Smooth muscle cell (in vitro differentiated cells): ENCODE results near the gene UBE2I. TPM values are rescaled to one million over a fixed set of nuclear protein-coding genes. Genes with fewer than 3 reads are reported as not detected.

Experiments
- DNase-seq: peaks from one replicate; lab custom pipeline; 2025; ENCODE audit not compliant: unreplicated experiment; lab: John Stamatoyannopoulos, UW
- H2AFZ ChIP-seq: fragments of 200-600 bp; sonication (generic); 2 replicates; pipeline ENCODE4 v1.6.0; 2016; ENCODE audit warnings: antibody characterized with exemption, low read depth, mild to moderate bottlenecking
- H3F3A ChIP-seq: fragments of 200-600 bp; sonication (generic); 2 replicates; pipeline ENCODE4 v1.6.0; 2017; ENCODE audit warnings: antibody characterized with exemption, low read depth
- H3K27ac ChIP-seq: fragments of 200-600 bp; sonication (generic); 2 replicates; pipeline ENCODE4 v1.5.1; 2016; ENCODE audit warnings: low read depth, mild to moderate bottlenecking
- H3K27me3 ChIP-seq: fragments of 200-600 bp; sonication (generic); 2 replicates; pipeline ENCODE4 v1.6.1; 2016; ENCODE audit warnings: low read depth, mild to moderate bottlenecking
- H3K36me3 ChIP-seq: fragments of 200-600 bp; sonication (generic); 2 replicates; pipeline ENCODE4 v1.5.1; 2016; ENCODE audit warnings: low read depth
- H3K4me1 ChIP-seq: fragments of 200-600 bp; sonication (generic); 2 replicates; pipeline ENCODE4 v1.5.1; 2016; ENCODE audit warnings: low read depth
- H3K4me2 ChIP-seq: fragments of 200-600 bp; sonication (generic); 2 replicates; pipeline ENCODE4 v1.6.0; 2016; ENCODE audit warnings: mild to moderate bottlenecking
- H3K4me3 ChIP-seq: fragments of 200-600 bp; sonication (generic); 2 replicates; pipeline ENCODE4 v1.5.1; 2016; ENCODE audit warnings: mild to moderate bottlenecking
- H3K79me2 ChIP-seq: fragments of 200-600 bp; sonication (generic); 2 replicates; pipeline ENCODE4 v1.6.0; 2016; ENCODE audit warnings: low read depth, mild to moderate bottlenecking
- H3K9ac ChIP-seq: fragments of 200-600 bp; sonication (generic); 2 replicates; pipeline ENCODE4 v1.6.0; 2016; ENCODE audit warnings: low read depth
- H3K9me3 ChIP-seq: fragments of 200-600 bp; sonication (generic); replicated peaks from 2 replicates; pipeline ENCODE4 v1.5.1; 2016; ENCODE audit warnings: low read depth
- H4K20me1 ChIP-seq: fragments of 200-600 bp; sonication (generic); 2 replicates; pipeline ENCODE4 v1.6.0; 2016; ENCODE audit warnings: low read depth
- WGBS: methylation state at CpG from one replicate; pipeline ENCODE4 v1.1.7; 2016; ENCODE audit warnings: low lambda C conversion rate; 5-methylcytosine and 5-hydroxymethylcytosine counted together
- polyA plus RNA-seq: library from polyadenylated mRNA; unstranded; fragments of >200 nt; fragmentation: Nextera tagmentation; extraction: Ambion mirVana; gene quantifications from 2 replicates; pipeline ENCODE4 v1.2.1, GENCODE V29; 2016
- total RNA-seq: library from RNA; depleted of rRNA; stranded (reverse); fragments of >200 nt; gene quantifications from 2 replicates; pipeline ENCODE4 v1.2.3, GENCODE V29; 2014
- TF ChIP-seq, protein P1 (sequence below): fragments of 200-600 bp; sonication (generic); IDR thresholded peaks from 2 replicates; pipeline ENCODE4 v1.5.1; 2017; ENCODE audit warnings: borderline replicate concordance, mild to moderate bottlenecking, antibody characterized with exemption; ENCODE audit not compliant: insufficient read depth, poor library complexity, severe bottlenecking

Gene UBE2I
- total and polyA plus RNA-seq, 2 experiments from 2014 or later, result 95.9 to 169 TPM

DNA sequence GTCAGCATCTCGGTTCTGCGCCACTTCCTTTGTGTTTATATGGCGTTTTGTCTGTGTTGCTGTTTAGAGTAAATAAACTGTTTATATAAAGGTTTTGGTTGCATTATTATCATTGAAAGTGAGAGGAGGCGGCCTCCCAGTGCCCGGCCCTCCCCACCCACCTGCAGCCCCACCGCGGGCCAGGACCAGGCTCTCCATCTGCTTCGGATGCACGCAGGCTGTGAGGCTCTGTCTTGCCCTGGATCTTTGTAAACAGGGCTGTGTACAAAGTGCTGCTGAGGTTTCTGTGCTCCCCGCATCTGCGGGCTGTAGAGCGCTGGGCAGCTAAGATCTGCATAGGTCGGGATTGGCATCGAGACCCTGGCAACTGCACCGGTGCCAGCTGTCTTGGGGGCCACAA, 15.8 kb downstream of the UBE2I start:
- TF ChIP-seq, protein P1, sequence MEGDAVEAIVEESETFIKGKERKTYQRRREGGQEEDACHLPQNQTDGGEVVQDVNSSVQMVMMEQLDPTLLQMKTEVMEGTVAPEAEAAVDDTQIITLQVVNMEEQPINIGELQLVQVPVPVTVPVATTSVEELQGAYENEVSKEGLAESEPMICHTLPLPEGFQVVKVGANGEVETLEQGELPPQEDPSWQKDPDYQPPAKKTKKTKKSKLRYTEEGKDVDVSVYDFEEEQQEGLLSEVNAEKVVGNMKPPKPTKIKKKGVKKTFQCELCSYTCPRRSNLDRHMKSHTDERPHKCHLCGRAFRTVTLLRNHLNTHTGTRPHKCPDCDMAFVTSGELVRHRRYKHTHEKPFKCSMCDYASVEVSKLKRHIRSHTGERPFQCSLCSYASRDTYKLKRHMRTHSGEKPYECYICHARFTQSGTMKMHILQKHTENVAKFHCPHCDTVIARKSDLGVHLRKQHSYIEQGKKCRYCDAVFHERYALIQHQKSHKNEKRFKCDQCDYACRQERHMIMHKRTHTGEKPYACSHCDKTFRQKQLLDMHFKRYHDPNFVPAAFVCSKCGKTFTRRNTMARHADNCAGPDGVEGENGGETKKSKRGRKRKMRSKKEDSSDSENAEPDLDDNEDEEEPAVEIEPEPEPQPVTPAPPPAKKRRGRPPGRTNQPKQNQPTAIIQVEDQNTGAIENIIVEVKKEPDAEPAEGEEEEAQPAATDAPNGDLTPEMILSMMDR, result no peak
- Histone ChIP-seq H3K9me3 (no peaks in the 10 kb centered on the region), H4K20me1 (peaks cover 42% of the 10 kb centered on the region), H3K79me2 (no peaks in the 10 kb centered on the region), H3K4me2 (no peak overlapping the region), H3K27ac (no peak overlapping the region), H3K4me1 (no peaks in the 10 kb centered on the region), H3K27me3 (no peaks in the 10 kb centered on the region), H3K36me3 (no peaks in the 10 kb centered on the region), H2AFZ (no peak overlapping the region), H3K9ac (no peak overlapping the region), H3K4me3 (no peak overlapping the region), H3F3A (no peaks in the 10 kb centered on the region)
- DNase-seq, result no peak
- 95% methylated on average over 15 of the region's 15 CpGs for WGBS

DNA sequence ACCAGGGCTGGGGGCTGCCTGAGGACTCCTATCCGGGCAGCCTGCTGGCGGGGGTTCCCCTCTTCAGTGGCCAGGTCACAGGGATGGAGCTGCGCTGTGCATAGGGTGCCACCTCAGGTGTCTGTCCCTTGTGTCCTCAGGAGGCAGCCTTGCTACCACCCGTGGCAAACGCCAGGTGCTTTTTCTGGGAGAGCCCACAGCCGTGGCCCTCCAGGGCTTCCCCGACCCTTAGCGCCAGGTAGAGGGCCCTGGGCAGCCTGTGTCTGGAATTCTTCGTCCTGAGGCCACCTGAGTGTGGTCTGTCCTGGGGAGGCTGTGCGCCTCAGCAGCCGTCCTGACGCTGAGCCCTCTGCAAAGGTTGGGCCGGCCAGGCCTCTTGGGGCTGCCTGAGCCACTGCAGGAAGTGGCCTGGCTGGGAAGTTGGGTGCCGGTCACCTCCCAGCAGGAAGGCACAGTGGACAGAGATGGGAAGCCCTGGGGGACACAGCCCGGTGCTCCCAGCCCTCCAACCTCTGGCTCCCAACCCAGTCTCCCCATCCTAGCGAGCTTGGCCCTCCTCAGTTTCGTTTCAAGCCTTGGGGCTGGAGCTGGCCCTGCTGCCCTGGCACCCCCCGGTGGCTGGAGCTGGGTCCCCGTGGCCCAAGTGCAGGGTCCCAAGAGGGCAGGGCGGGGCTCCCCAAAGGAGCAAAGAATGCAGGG, 16.4 kb downstream of the UBE2I start:
- no peaks in the 10 kb centered on the region for H3K9me3 ChIP-seq
- H3K9ac ChIP-seq, result no peak overlapping the region
- H4K20me1 ChIP-seq, result peaks cover 38% of the 10 kb centered on the region
- H3K4me3 ChIP-seq, result no peak overlapping the region
- peaks cover 5% of the 10 kb centered on the region for H3K27me3 ChIP-seq
- no peak overlapping the region for H3K27ac ChIP-seq
- H3K36me3 ChIP-seq, result no peaks in the 10 kb centered on the region
- no peaks in the 10 kb centered on the region for H3K79me2 ChIP-seq
- TF ChIP-seq, protein P1, result no peak
- WGBS, result 86% methylated on average over 20 of the region's 20 CpGs
- no peak overlapping the region for H3K4me2 ChIP-seq
- no peaks in the 10 kb centered on the region for H3F3A ChIP-seq
- H2AFZ ChIP-seq, result no peak overlapping the region
- H3K4me1 ChIP-seq, result no peaks in the 10 kb centered on the region
- DNase-seq, result no peak

DNA sequence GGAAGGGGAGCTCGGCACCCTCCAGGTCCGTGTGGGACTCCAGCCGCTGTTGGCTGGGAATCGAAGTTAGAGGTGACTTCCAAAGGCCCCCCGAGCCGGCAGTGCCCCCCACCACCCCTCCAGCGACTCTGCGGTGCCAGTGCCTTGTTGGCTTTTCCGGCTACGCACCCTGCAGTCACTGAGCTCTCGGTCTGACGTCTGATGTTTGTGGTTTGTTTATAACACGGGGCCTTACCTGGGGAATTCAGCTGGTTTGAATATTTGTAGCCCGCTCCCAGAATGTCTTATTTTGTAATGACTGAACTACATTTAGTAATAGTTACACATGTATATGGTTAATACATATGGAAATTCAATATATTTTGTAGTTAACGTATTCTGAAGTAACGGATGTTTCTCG, 17.0 kb downstream of the UBE2I start:
- Histone ChIP-seq H3K27me3 (peaks cover 10% of the 10 kb centered on the region), H3K9me3 (no peaks in the 10 kb centered on the region), H3K36me3 (no peaks in the 10 kb centered on the region), H3K9ac (no peak overlapping the region), H2AFZ (no peak overlapping the region), H3K4me3 (no peak overlapping the region), H4K20me1 (peaks cover 38% of the 10 kb centered on the region), H3F3A (no peaks in the 10 kb centered on the region), H3K27ac (no peak overlapping the region), H3K79me2 (no peaks in the 10 kb centered on the region), H3K4me1 (peaks cover under 1% of the 10 kb centered on the region), H3K4me2 (no peak overlapping the region)
- no peak for DNase-seq
- 86% methylated on average over 13 of the region's 17 CpGs for WGBS
- TF ChIP-seq, protein P1, result no peak
